ENCODE results near the gene GARIN1A.
"Not testable (repeated sequence)": the region's sequence is repeated elsewhere in the genome, so short reads cannot be mapped to it uniquely, and the experiment has no call there.

GARIN1A gene

DNA sequence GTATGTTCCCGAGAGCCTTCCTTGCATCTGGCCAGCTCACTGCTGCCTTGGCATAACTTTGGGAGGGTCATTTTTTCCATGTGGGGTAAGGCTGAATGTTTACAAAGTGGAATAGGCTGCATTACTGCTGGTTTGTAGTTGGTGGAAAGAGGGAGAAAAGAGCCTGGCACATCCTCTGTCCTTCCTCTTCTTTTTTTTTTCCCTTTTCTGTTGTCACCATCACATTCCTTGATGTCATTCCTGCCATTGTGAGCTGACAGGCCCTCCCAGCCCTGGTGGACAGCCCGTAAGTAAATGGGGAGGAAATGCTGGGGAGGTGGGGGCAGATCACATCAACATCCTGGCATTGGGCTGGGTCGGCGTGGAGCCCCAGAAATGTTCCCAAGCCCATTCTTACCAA lies at the start of gene GARIN1A:
Gene GARIN1A, plus strand, starts transcription at position 301 of the 400 bp plus-strand sequence. CDS start 106 bp downstream, outside the sequence.
- no peak for DNase-seq (ENCODE audit: low spot score)

- not testable (repeated sequence) for DNase-seq (ENCODE audit: low spot score)
Observed at GRCh38 chr7:128627124-128627523, 45.0 kb upstream of the GARIN1A start.

DNA sequence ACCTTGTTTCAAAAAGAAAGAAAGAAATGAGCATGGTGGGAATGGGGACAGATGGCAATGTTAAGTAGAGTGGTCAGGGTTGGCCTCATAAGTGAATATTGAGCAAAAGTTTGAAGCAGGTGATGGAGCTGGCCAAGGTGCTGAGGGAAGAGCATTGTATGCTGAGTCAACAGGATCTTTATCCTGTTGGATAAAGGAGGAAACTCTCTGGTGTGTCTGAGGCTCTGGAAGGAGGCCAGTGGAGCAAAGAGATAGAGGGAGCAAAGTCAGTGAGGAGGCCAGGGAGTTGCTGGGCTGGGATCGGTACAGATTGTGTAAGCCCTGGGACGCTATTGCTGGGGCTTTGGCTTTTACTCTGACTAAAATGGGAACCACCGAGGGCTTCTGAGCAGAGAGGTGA lies 38.2 kb upstream of the GARIN1A start:
- DNase-seq (ENCODE audit: low spot score): not testable (repeated sequence)

DNA sequence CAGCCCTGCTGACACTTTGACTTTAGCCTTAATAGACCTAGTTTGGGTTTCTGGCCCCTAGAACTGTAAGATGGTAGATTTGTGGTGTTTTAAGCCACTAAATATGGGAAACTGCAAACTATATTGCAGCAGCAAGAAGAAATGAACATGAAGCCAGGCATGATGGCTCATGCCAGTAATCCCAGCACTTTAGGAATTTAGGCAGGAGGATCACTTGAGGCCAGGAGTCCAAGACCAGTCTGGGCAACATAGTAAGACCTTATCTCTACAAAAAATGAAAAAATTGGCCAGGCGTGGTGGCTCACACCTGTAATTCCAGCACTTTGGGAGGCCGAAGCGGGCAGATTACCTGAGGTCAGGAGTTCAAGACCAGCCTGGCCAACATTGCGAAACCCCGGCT lies 26.9 kb upstream of the GARIN1A start:
- DNase-seq (ENCODE audit: low spot score): not testable (repeated sequence)

DNA sequence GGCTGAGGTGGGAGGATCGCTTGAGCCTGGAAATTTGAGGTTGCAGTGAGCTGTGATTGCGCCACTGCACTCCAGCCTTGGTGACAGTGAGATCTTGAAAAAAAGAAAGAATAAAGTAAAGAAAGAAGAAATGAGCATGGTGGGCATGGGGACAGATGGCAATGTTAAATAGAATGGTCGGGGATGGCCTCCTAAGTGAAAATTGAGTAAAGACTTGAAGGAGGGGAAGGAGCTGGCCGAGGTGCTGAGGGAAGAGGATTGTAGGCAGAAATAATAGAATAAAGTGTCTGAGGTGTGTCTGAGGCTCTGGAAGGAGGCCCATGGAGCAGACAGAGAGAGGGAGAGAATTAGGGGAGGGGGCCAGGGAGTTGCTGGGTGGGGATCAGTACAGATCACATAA lies 26.2 kb upstream of the GARIN1A start:
- DNase-seq (ENCODE audit: low spot score): not testable (repeated sequence)

DNA sequence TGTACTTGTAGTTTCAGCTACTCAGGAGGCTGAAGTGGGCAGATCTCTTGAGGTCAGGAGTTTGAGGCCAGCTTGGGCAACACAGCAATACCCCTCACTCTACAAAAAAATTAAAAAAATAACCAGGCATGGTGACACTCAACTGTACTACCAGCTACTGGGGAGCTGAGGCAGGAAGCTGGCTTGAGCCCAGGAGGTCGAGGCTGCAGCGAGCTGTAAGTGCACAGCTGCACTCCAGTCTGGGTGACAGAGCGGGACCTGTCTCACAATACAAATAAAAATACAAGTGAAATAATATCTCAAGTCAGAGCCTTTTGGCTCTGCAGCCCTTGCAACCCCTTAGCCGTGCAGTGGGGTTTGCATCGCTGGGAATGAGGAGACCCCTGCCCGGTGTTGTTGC lies 25.2 kb upstream of the GARIN1A start:
- DNase-seq (ENCODE audit: low spot score): not testable (repeated sequence)

- not testable (repeated sequence) for DNase-seq (ENCODE audit: low spot score)
Observed at GRCh38 chr7:128651096-128651495, 21.0 kb upstream of the GARIN1A start.

DNA sequence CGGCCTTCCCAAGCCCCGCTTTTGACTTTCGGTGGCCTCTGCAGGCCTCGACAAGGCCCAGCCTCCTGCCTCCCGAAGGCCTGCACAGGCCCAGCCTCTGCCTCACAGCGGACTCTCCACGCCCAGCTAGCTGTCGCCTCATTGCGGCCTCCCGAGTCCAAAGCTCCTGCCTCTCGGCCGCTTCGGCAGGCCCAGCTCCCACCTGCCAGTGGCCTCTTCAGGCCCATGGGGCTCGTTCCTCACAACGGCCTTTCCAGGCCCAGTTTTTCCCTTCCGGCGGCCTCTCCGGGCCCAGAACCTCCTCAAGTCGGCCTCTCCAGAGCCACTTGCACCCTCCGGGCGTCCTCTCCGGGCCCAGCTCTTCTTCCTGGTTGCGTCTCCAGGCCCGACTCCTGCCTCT lies 19.5 kb upstream of the GARIN1A start:
- DNase-seq (ENCODE audit: low spot score): not testable (repeated sequence)

- DNase-seq (ENCODE audit: low spot score): not testable (repeated sequence)
Observed at GRCh38 chr7:128653197-128653596, 18.9 kb upstream of the GARIN1A start.

- not testable (repeated sequence) for DNase-seq (ENCODE audit: low spot score)
Observed at GRCh38 chr7:128654080-128654479, 18.0 kb upstream of the GARIN1A start.

- not testable (repeated sequence) for DNase-seq (ENCODE audit: low spot score)
Observed at GRCh38 chr7:128654501-128654900, 17.6 kb upstream of the GARIN1A start.

GRCh38 chr7:128658428-128658827 lies 13.7 kb upstream of the GARIN1A start:
- DNase-seq (ENCODE audit: low spot score): not testable (repeated sequence)

DNA sequence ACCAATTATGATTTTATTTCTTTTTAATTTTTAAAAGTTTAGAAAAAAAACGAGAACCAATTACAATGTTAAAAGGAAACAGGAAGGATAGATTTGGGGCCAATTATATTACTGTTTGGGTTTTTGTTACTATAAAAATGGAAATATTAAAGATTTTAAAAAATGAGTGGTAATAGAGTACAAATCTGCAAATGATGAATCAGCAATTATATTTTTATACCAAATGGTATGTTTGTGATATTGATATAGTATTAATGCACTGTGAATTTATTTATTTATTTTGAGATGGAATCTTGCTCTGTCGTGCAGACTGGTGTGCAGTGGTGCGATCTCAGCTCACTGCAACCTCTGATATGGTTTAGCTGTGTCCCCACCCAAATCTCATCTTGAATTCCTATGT lies 11.5 kb upstream of the GARIN1A start:
- no peak for DNase-seq (ENCODE audit: low spot score)

GRCh38 chr7:128661446-128661845 lies 10.6 kb upstream of the GARIN1A start:
- no peak for DNase-seq (ENCODE audit: low spot score)

- DNase-seq (ENCODE audit: low spot score): no peak
Observed at GRCh38 chr7:128662091-128662490, 10.0 kb upstream of the GARIN1A start.

- not testable (repeated sequence) for DNase-seq (ENCODE audit: low spot score)
Observed at GRCh38 chr7:128663223-128663622, 8.9 kb upstream of the GARIN1A start.

DNA sequence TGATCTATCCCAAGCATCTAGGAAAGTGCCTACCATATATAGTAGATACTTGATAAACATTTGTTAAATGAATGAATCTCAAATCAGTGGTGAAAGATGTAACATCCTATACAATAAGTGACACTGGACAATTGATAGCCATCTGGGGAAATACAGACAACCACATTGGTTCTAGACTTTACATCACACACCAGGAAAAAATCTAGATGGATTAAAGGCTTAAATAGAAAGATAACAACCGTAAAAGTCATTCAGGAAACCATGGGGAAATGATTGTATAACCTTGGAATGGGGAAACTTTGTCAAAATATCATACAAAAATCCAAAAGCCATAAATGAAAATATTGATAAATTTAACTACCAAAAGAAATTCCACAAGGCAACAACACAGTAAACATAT lies 7.0 kb upstream of the GARIN1A start:
- no peak for DNase-seq (ENCODE audit: low spot score)

GRCh38 chr7:128666200-128666599 lies 5.9 kb upstream of the GARIN1A start:
- no peak for DNase-seq (ENCODE audit: low spot score)

GRCh38 chr7:128672927-128673517 lies 930 bp downstream of the GARIN1A start:
- peak; percentile 68 for DNase-seq (ENCODE audit: low spot score)

DNA sequence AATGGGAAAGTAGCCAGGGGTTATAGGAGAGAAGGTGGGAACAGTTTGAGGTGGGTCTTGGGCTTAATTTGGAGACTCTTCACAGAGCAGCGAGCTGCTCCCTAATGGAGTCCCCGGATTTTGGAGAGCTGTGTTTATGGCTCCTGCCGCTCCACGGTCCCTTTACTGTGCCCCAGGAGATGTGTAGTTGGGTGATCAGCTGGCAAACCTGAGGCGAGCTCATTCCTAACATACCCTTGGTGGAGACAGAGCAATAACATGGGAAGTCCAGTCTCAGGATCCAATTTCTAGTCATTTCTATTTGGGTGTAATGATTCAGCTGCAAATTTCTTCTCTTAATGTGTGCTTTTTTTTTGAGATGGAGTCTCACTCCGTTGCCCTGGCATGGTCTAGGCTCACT lies 1.5 kb downstream of the GARIN1A start:
- no peak for DNase-seq (ENCODE audit: low spot score)

DNA sequence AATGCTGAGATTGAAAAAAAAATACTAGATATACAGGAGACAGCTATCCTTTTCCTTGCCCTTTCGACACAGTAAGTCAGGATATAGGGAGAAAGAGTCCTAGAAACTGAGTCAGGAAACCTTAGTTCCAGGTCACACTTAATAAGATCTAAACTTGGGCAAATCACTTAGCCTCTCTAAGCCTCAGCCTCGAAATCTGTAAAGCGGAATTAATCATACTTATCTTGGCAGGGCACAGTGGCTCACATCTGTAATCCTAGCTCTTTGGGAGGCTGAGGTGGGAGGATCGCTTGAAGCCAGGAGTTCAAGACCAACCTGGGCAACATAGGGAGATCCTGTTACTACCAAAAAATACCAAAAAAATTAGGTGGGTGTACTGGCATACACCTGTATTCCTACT lies 4.6 kb downstream of the GARIN1A start:
- DNase-seq (ENCODE audit: low spot score): no peak

GRCh38 chr7:128679920-128680319 lies 7.8 kb downstream of the GARIN1A start:
- no peak for DNase-seq (ENCODE audit: low spot score)

GRCh38 chr7:128681794-128682537 lies 9.9 kb downstream of the GARIN1A start:
- DNase-seq (ENCODE audit: low spot score): no peak

DNA sequence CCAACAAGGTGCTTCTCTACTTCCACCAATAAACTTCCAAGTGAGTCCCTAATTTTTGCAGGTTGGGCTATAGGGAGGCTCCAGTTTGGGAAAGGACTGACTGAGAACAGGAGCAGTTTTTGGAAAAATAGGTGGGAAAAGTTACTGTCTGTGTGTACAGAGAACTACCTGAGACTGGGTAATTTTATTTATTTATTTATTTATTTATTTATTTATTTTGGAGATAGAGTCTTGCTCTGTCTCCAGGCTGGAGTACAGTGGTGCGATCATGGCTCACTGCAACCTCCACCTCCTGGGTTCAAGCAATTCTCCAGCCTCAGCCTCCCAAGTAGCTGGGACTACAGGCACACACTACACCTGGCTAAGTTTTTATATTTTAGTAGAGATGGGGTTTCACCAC lies 11.2 kb downstream of the GARIN1A start:
- DNase-seq (ENCODE audit: low spot score): not testable (repeated sequence)

Data from iPS-NIHi11 (cell line).